SU-DHL-6 (cell line): ENCODE data around the gene OR51M1.

Experiments
- CTCF ChIP-seq: fragments of 200-600 bp; sonication (generic); IDR thresholded peaks from one replicate; pipeline ENCODE4 v1.5.1; 2017; ENCODE audit warnings: antibody characterized with exemption, mild to moderate bottlenecking, low read length, moderate library complexity; ENCODE audit not compliant: insufficient read depth, poor library complexity, severe bottlenecking
- EZH2phosphoT487 ChIP-seq: fragments of 200-600 bp; sonication (generic), shearing (Covaris generic); conservative IDR thresholded peaks from 2 replicates; pipeline ENCODE4 v1.6.1; 2018; ENCODE audit warnings: mild to moderate bottlenecking, antibody characterized with exemption, low read length, moderate library complexity, mixed read lengths

- TF ChIP-seq CTCF: no peak
- no peak for TF ChIP-seq EZH2phosphoT487
These were observed 10.5 kb downstream of the OR51M1 start for GRCh38 chr11:5394091-5394490.
